Neuronal stem cell (in vitro differentiated cells): ENCODE data around the gene SPOP.

Experiments
- DNase-seq: peaks from one replicate; pipeline ENCODE4 v3.0.0-alpha.2; 2013; ENCODE audit warnings: low spot score
- H2AFZ ChIP-seq: one replicate; pipeline ENCODE4 v1.6.1; 2013; ENCODE audit warnings: mild to moderate bottlenecking, low read length, inconsistent platforms
- H2AK5ac ChIP-seq: 2 replicates; pipeline ENCODE4 v1.6.1; 2013; ENCODE audit warnings: low read depth, mild to moderate bottlenecking, inconsistent platforms, low read length, moderate library complexity, mixed read lengths
- H2BK120ac ChIP-seq: 2 replicates; pipeline ENCODE4 v1.6.1; 2013; ENCODE audit warnings: low read depth, mild to moderate bottlenecking, inconsistent platforms, low read length, moderate library complexity, mixed read lengths
- H2BK12ac ChIP-seq: one replicate; pipeline ENCODE4 v1.6.1; 2013; ENCODE audit warnings: low read length, inconsistent platforms
- H2BK15ac ChIP-seq: 2 replicates; pipeline ENCODE4 v1.6.1; 2013; ENCODE audit warnings: mild to moderate bottlenecking, low read length, inconsistent platforms, mixed read lengths
- H2BK5ac ChIP-seq: one replicate; pipeline ENCODE4 v1.6.1; 2013; ENCODE audit warnings: inconsistent platforms, mild to moderate bottlenecking, low read length, moderate library complexity
- H3K14ac ChIP-seq: one replicate; pipeline ENCODE4 v1.6.1; 2013; ENCODE audit warnings: low read length, inconsistent platforms
- H3K18ac ChIP-seq: 2 replicates; pipeline ENCODE4 v1.6.1; 2013; ENCODE audit warnings: low read length, inconsistent platforms
- H3K23ac ChIP-seq: 2 replicates; pipeline ENCODE4 v1.6.1; 2013; ENCODE audit warnings: low read depth, mild to moderate bottlenecking, mixed read lengths, low read length, inconsistent platforms; ENCODE audit not compliant: poor library complexity
- H3K27ac ChIP-seq: replicated peaks from 3 replicates; pipeline ENCODE4 v1.5.1; 2013; ENCODE audit warnings: low read length, inconsistent platforms
- H3K27me3 ChIP-seq, 3 experiments: 2 replicates each; pipeline ENCODE4 v1.6.1; 2013; ENCODE audit warnings: low read length in 3 of 3, mild to moderate bottlenecking in 2 of 3, inconsistent platforms in 1 of 3, low read depth in 1 of 3, mixed read lengths in 1 of 3, moderate library complexity in 1 of 3; ENCODE audit not compliant: control insufficient read depth in 3 of 3, insufficient read depth in 3 of 3
- H3K36me3 ChIP-seq, 2 donors: replicated peaks in 1 of 2; 2 replicates each; pipeline ENCODE4 v1.6.1; 2013; ENCODE audit warnings: low read length in 2 of 2; ENCODE audit not compliant: control insufficient read depth in 2 of 2, insufficient read depth in 2 of 2
- H3K4ac ChIP-seq: 2 replicates; pipeline ENCODE4 v1.6.1; 2013; ENCODE audit warnings: inconsistent platforms, mild to moderate bottlenecking, low read length, moderate library complexity
- H3K4me1 ChIP-seq, 2 donors: 1 replicate in 1 of 2; 2 replicates in 1 of 2; pipeline ENCODE4 v1.6.1; 2013; ENCODE audit warnings: low read length in 2 of 2, low read depth in 1 of 2; ENCODE audit not compliant: control insufficient read depth in 2 of 2, insufficient read depth in 1 of 2
- H3K4me2 ChIP-seq: one replicate; pipeline ENCODE4 v1.6.1; 2013; ENCODE audit warnings: mild to moderate bottlenecking, low read length, inconsistent platforms; ENCODE audit not compliant: insufficient read depth, poor library complexity, severe bottlenecking
- H3K4me3 ChIP-seq, 2 donors: 2 replicates each; pipeline ENCODE4 v1.5.1; 2013; ENCODE audit warnings: low read length in 2 of 2, mild to moderate bottlenecking in 2 of 2, inconsistent platforms in 1 of 2, moderate library complexity in 1 of 2
- H3K79me1 ChIP-seq: one replicate; pipeline ENCODE4 v1.6.1; 2013; ENCODE audit warnings: low read depth, mild to moderate bottlenecking, inconsistent platforms, low read length, moderate library complexity
- H3K9ac ChIP-seq: one replicate; pipeline ENCODE4 v1.6.1; 2013; ENCODE audit warnings: mild to moderate bottlenecking, low read depth, low read length, inconsistent platforms; ENCODE audit not compliant: poor library complexity
- H3K9me3 ChIP-seq, 2 donors: replicated peaks in 1 of 2; 2 replicates each; pipeline versions ENCODE3 to v1.6.1; 2013; ENCODE audit warnings: low read length in 2 of 2, mild to moderate bottlenecking in 2 of 2, inconsistent platforms in 1 of 2, low read depth in 1 of 2, mixed read lengths in 1 of 2, moderate library complexity in 1 of 2; ENCODE audit not compliant: control insufficient read depth in 2 of 2, insufficient read depth in 1 of 2
- H4K8ac ChIP-seq: one replicate; pipeline ENCODE4 v1.6.1; 2013; ENCODE audit warnings: low read depth, mild to moderate bottlenecking, inconsistent platforms, low read length, moderate library complexity
- H4K91ac ChIP-seq: one replicate; pipeline ENCODE4 v1.6.1; 2013; ENCODE audit warnings: low read length, low read depth, mild to moderate bottlenecking, inconsistent platforms; ENCODE audit not compliant: poor library complexity
- WGBS, 2 donors: extraction: QIAGEN DNeasy Blood & Tissue Kit; methylation state at CpG; one replicate each; pipeline ENCODE4 v1.1.7; 2013; ENCODE audit warnings: missing lambda C conversion rate in 2 of 2, mixed read lengths in 1 of 2; ENCODE audit not compliant: insufficient read length in 2 of 2, insufficient replicate concordance in 1 of 2; ENCODE audit errors: extremely low coverage in 2 of 2; 5-methylcytosine and 5-hydroxymethylcytosine counted together

The SPOP gene

GRCh38 chr17:49573510-49574322 lies 104.2 kb downstream of the SPOP start:
- H3K18ac ChIP-seq = peak overlapping the region; percentile 3
- H3K27me3 ChIP-seq = peaks cover 0 to 76% (median 15%) of the 10 kb centered on the region in 3 experiments
- H3K14ac ChIP-seq = no peak overlapping the region
- H3K9ac ChIP-seq = no peak overlapping the region
- peaks cover 4 to 12% of the 10 kb centered on the region in 2 donors for H3K4me1 ChIP-seq
- H2BK120ac ChIP-seq = no peak overlapping the region
- peaks cover 3% of the 10 kb centered on the region for H3K79me1 ChIP-seq
- no peak overlapping the region for H4K8ac ChIP-seq
- H3K4ac ChIP-seq = peak overlapping the region; percentile 10
- H3K36me3 ChIP-seq = no peaks in the 10 kb centered on the region
- no peak overlapping the region for H3K27ac ChIP-seq
- no peak overlapping the region for H2BK5ac ChIP-seq
- H3K23ac ChIP-seq = no peak overlapping the region
- H2AK5ac ChIP-seq = peak overlapping the region; percentile 74
- no peak overlapping the region for H4K91ac ChIP-seq
- H2BK15ac ChIP-seq = peak overlapping the region; percentile 35
- no peak overlapping the region for H3K4me3 ChIP-seq
- peak overlapping the region; percentile 51 for H2BK12ac ChIP-seq
- no peak overlapping the region for H3K4me2 ChIP-seq
- no peaks in the 10 kb centered on the region for H3K9me3 ChIP-seq
- WGBS, 2 donors = no CpG with 5 or more reads among the region's 15 CpGs
- no peak overlapping the region for H2AFZ ChIP-seq
- DNase-seq = no peak

GRCh38 chr17:49572806-49573420 lies 105.0 kb downstream of the SPOP start:
- DNase-seq = no peak
- H3K4me2 ChIP-seq = no peak overlapping the region
- H2BK5ac ChIP-seq = peak overlapping the region; percentile 39
- peaks cover 4 to 12% of the 10 kb centered on the region in 2 donors for H3K4me1 ChIP-seq
- no peak overlapping the region for H4K8ac ChIP-seq
- peak overlapping the region; percentile 81 for H2AK5ac ChIP-seq
- H3K4ac ChIP-seq = no peak overlapping the region
- H3K27me3 ChIP-seq = peaks cover 0 to 69% (median 15%) of the 10 kb centered on the region in 3 experiments
- H3K79me1 ChIP-seq = peaks cover 3% of the 10 kb centered on the region
- no peak overlapping the region for H3K23ac ChIP-seq
- H3K27ac ChIP-seq = no peak overlapping the region
- H2BK120ac ChIP-seq = no peak overlapping the region
- H3K9ac ChIP-seq = no peak overlapping the region
- no peaks in the 10 kb centered on the region for H3K9me3 ChIP-seq
- WGBS, 2 donors = no CpG with 5 or more reads among the region's 6 CpGs
- no peak overlapping the region for H4K91ac ChIP-seq
- H2BK12ac ChIP-seq = no peak overlapping the region
- H2AFZ ChIP-seq = no peak overlapping the region
- H3K4me3 ChIP-seq = no peak overlapping the region
- H3K14ac ChIP-seq = peak overlapping the region; percentile 21
- no peaks in the 10 kb centered on the region for H3K36me3 ChIP-seq
- no peak overlapping the region for H3K18ac ChIP-seq
- no peak overlapping the region for H2BK15ac ChIP-seq

- Histone ChIP-seq H3K4me3 (no peak overlapping the region), H3K4ac (no peak overlapping the region), H4K8ac (no peak overlapping the region), H3K36me3 (no peaks in the 10 kb centered on the region), H3K4me1 (peaks cover 4 to 10% of the 10 kb centered on the region in 2 donors), H2BK5ac (no peak overlapping the region), H3K79me1 (peaks cover 3% of the 10 kb centered on the region), H3K9ac (peak overlapping the region; percentile 30), H2BK120ac (no peak overlapping the region), H4K91ac (no peak overlapping the region), H2AK5ac (no peak overlapping the region), H2BK12ac (peak overlapping the region; percentile 43), H3K23ac (no peak overlapping the region), H3K9me3 (no peaks in the 10 kb centered on the region), H3K14ac (no peak overlapping the region), H3K4me2 (no peak overlapping the region), H3K18ac (no peak overlapping the region), H2BK15ac (no peak overlapping the region), H3K27ac (no peak overlapping the region), H2AFZ (no peak overlapping the region), H3K27me3 (peaks cover 0 to 62% (median 14%) of the 10 kb centered on the region in 3 experiments)
- no peak for DNase-seq
- no CpG with 5 or more reads among the region's 3 CpGs for WGBS, 2 donors
These were observed 105.7 kb downstream of the SPOP start for GRCh38 chr17:49572226-49572625.

- Histone ChIP-seq H2AFZ (no peak overlapping the region), H3K36me3 (no peaks in the 10 kb centered on the region), H3K4ac (no peak overlapping the region), H3K27ac (no peak overlapping the region), H3K4me1 (peaks cover 0 to 6% of the 10 kb centered on the region in 2 donors), H2AK5ac (no peak overlapping the region), H3K4me2 (no peak overlapping the region), H4K91ac (no peak overlapping the region), H3K79me1 (peaks cover 3% of the 10 kb centered on the region), H2BK15ac (no peak overlapping the region), H3K9ac (no peak overlapping the region), H3K27me3 (peaks cover 0 to 62% (median 11%) of the 10 kb centered on the region in 3 experiments), H3K23ac (no peak overlapping the region), H3K9me3 (no peaks in the 10 kb centered on the region), H2BK12ac (no peak overlapping the region), H3K14ac (no peak overlapping the region), H4K8ac (no peak overlapping the region), H2BK5ac (no peak overlapping the region), H2BK120ac (no peak overlapping the region), H3K4me3 (no peak overlapping the region), H3K18ac (no peak overlapping the region)
- WGBS, 2 donors = no CpG with 5 or more reads among the region's 4 CpGs
- DNase-seq = no peak
These were observed 106.1 kb downstream of the SPOP start for GRCh38 chr17:49571764-49572163.
